Measurements from ENCODE around the gene DEPP1.
A peak's percentile ranks its signal among the peaks of the same experiment; 100 is the strongest.

Gene DEPP1

DNA sequence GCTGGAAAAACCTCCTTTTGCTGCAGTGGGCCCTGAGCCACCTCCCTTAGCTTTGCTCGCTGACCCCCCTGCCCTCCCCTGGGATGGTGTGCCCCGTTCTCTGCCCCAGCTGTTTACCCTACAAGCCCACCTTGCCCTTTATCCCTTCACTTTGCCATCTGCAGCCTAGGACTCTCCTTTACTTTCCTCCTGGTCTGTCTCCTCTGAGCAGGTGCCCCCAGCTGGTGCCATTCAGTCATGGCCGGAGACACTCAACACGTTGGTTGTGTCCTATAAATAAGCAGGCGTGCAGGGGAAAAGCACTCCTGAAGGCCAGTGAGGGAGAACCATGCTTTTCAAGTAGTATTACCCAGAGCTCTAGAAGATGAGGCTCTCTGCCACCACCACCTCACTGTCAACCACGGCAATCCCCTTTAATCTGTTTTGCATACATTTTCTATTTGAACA, 12.9 kb downstream of the DEPP1 start:
- DNase-seq: no peak

DNA sequence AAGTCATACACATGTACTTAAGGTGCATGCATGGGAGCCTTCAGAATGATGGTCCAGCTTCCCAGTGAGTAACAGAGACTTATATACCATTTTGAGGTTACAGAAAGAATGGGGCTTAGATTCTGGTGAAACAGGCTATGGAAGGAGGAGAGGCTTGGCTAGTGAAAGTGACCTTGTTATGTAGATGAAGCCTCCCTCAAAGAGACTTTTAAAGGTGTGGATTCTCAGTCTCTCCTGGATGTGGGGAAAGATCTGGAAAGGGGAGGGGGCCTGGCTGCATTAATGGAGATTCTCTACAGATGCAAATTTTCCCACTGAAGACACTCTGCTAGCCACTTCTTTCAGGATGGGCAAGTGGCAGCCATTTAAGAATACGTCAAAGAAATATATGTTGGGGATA, 13.5 kb downstream of the DEPP1 start:
- DNase-seq: no peak

DNA sequence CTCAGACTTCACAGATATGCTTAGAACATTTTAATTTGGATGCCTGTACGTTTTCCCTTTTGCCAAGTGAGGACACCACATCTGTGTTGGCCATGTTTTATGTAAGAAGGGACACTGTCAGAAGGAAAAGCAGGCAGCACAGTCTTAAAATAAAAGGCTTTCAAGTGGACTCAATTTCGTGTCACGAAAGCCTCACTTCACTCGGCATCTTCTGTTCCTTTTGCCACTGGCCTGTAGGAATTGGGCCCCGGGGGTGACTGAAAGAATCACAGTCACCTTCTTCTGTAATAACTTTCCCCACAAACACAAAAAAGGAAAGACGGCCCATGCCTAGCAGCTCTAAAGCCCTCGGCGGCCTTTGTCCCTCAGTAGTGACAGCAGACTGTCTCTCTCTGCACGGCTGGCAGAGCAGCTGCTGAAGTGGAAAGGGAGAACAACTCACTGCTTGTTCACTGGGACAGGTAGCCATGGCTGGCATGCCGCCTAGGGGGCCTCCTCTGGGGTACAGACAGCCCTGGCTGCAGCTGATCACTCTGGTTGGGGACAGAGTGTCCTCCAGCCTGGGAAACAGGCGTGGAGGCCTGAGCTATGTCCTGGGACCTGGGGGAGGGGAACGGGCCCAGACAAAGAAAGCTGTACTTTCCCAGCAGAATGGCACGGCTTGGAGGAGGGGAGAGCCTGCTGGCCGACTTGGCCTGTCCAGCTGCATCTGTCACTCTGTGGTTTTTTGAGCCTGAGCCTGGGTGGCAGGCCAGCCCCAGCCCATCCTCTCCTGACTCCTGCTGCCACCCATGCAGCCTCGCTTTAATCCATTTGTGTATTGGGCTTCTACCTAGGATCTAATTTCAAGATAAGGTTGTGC, 14.6 kb downstream of the DEPP1 start:
- no peak for DNase-seq

DNA sequence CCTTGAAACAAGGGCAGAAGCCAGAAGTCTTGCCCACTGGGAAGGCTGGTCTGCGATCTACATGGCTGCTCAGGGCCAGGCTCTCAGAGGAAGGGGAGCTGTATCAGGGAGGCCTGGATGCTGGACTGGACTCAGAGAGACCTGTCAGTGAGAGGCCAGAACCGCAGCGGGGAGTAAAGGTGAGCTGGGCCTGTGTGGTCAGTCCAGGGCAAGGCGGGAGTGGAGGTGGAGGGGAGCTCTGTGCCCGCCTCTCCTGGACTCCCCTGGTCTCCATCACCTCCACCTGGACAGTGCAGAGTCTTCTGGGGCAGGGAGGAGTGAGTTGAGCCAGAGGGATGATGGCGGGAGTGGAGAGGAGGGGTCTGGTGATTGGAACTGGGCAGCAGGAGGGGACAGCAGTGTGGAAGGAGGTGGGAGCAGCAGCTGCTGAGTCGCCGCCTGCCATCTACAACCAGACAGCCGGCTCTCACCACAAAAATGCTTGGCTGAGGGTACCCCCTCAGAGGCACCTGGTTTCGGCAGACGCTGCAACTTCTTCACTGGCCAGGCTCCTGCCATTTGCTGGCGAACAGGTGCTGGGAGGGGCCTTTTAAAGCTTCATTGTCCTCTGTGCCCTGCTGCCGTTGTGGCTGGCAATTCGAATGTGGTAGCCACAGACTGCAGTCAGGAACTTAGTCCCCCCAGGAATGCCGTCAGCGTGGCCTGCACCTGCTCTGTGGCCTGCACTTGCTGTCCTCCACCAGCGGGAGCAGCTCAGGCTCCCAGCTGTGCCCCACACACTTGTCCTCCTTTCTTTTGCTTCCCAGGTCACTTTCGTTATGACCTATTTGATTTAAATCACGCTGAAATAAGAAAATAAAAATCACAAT, 15.5 kb downstream of the DEPP1 start:
- peak; percentile 28 for DNase-seq

DNA sequence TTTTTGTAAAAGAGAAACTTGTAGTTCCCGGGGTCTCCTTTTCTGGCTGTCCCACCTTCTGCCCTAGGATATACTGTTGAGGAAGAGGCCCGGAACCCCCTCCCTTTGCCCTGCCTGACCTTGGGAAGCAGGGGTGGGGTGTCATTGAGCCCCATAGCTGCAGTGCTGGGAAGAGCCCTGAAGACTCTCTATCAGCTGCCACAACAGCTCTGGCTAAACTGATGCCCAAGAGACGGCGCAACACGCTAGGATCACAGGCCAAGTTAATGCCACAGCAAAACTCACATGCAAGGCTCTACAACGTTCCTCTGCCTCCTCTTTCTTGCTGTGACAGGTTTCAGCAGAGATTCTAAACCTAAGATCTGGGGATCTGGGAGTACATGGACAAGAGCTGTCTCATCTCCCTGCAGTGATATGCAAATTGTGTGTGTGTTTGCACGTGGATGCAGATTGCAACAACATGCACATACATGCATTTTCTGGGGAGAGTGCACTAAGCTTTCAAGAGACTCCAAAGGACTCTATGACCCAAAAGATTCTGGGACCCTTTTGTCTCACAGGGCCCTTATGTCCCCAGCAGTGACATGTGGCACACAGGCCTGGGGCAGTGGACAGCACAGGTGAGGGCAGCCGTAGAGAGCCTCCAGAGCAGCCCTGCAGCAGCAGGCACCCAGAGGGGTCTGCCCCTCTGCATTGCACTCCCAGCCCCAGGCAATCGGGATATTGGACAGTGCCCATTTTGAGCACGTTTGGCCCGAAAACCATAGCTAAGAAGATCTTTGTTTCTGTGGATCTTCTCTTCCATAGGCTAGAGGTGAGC, 16.5 kb downstream of the DEPP1 start:
- DNase-seq: no peak

DNA sequence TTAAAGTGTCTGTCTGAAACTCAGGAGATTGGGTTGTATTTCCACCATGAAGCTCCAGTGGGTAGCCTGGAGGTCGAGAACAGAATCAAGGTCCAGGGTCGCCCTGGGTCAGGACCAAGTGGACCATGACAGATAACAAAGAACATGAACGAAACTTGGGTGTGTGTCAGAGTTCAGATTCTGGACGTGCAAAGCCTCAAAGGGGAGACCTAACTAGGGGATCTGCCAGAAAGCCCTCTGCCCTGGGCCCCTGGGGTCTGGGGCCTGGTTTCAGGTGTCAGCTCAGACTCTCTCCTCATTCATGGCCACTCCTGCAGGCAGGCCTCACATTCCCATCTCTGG, 17.4 kb downstream of the DEPP1 start:
- DNase-seq: no peak

DNA sequence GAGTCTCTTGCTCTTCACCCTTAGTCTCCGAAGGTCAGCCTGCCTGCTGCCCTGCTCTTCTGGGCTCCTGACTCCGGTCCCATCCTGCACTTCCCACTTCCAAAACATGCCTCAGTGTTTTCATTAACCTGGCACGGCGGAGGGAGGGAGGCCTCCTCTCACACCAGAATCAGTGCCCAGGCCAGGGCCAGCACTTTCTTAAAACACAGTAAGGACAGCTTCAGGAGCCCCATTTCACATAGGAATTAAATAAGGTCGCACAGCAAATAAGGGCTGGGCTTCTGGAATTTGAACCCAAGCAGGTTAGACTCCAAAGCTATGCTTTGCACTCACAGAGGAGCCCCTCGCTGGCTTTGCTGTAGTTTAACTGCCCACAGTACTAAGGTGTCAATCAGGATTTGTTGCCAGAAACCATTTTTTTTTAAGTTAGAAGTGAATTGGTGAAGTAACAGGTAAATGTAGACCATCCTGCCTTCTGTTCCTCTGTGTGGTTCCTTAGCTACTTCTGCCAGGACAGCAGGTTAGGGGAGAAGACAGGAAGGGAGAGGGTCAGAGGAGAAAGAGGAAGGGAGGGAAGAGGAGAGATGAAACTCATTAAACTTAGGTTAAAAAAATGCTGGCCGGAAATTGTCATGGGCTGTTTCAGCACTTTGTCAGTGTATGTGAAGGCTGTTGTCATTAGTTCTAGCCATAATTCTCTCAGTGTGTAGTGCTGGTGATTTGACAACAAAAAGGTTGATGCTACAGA, 18.0 kb downstream of the DEPP1 start:
- DNase-seq: no peak

DNA sequence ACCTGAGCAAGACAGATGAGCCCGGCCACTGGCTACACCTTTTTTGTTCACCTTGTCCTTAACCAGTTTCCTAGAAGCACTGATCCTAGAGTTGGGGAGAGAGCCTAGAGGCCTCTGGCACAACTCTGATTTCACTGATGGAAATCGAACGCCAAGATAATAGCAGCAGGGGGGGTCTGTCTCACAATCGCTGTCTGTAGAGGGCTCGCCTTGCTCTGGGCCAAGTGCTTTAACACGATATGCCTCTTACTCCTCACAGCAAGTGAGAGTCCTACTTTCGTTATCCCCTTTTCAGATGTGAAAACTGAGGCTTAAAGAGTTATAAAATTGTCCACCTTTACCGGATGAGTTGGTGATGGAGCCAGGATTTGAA, 18.5 kb downstream of the DEPP1 start:
- DNase-seq: no peak

DNA sequence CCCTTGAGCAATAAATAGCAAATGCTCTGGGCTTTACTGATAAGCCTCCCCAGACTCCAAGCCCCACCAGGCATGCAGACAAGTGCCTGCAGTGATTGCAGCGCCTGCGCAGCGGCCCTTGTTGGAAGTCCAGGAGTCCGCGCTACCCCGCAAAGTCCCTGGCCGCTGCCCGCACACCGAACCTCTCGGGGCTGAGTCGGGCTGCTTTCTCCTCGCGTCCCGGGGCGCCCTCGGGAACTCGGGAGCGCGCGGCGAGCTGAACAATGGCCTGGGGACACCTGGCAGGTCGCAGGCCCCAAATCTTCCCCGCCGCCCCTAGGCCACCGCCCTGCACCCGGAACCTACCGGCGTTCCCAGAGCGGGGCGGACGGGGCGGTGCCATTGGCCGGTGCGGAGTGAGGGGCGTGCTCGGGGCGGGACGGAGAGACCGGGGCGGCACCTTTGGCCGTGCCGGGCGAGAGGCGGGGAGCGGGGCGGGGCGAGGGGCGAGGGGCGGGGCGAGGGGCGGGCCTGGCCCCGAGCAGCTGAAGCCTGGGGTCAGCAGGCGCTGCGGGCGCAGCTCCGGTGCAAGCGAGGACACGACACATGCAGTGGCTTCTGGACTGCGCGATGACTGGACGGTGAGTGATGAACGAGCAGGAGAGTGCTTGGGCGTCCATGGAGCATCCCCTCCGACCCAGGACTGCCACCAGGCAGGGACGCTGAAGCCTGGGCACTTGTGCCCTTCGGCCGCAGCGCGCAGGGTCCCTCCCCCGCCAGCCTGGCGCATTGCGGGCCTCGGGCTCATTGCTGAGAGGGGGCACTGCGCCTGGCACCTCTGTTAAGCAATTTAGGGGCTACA, 19.1 kb downstream of the DEPP1 start, which contains the start of gene RASSF4:
RASSF4 (plus strand) TSS at position 556 of the 841 bp plus-strand sequence. CDS start 10,401 bp downstream, outside the sequence.
- DNase-seq: peak; percentile 92

DNA sequence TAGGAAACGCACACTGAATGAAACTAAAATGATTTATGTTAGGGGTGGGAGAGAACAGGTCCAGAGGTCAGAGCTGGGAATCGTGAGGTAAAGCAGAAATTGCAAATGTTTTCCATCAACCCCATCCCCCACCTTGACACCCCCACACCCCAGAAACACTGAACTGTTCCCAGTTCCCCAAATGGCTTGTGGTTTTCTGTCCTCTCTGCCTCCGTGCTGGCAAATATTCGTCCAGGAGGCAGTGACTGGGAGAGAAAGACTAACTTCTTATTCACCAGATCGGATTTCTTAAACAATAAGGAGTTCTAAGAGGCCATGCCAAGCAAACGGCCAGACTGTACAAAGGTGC, 19.7 kb downstream of the DEPP1 start:
- DNase-seq: no peak

DNA sequence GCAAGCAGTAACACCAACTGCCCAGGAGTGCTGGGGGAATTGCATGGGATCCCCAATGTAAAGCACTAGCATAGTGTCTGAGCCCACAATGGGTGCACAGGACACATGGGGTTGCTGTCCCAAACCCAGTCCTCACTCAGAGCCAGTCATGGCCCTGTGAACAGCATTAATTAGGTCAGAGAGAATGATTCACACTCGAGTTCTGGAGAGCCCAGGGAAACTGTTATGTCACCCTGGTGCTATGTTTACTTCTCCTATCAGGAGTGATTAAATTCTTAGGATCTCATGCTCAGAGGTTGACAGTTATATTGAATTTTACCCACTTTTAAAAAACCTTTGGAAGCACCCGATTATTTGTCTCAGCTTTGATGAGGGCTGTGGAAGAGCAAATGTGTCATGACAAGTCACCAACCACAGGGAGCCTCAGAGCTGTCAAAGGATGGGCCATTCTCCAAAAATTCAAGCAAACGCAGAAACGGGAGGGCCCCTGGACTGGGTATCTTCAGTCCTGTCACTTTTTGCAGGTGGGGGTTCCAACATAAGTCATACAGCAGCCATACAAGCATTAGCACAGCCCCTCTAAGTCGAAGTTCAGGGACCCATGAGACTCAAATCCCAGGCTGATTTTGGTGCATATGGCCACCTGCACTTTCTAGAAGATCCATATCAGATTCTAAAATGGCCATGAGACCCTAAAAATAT, 20.3 kb downstream of the DEPP1 start:
- peak; percentile 12 for DNase-seq

DNA sequence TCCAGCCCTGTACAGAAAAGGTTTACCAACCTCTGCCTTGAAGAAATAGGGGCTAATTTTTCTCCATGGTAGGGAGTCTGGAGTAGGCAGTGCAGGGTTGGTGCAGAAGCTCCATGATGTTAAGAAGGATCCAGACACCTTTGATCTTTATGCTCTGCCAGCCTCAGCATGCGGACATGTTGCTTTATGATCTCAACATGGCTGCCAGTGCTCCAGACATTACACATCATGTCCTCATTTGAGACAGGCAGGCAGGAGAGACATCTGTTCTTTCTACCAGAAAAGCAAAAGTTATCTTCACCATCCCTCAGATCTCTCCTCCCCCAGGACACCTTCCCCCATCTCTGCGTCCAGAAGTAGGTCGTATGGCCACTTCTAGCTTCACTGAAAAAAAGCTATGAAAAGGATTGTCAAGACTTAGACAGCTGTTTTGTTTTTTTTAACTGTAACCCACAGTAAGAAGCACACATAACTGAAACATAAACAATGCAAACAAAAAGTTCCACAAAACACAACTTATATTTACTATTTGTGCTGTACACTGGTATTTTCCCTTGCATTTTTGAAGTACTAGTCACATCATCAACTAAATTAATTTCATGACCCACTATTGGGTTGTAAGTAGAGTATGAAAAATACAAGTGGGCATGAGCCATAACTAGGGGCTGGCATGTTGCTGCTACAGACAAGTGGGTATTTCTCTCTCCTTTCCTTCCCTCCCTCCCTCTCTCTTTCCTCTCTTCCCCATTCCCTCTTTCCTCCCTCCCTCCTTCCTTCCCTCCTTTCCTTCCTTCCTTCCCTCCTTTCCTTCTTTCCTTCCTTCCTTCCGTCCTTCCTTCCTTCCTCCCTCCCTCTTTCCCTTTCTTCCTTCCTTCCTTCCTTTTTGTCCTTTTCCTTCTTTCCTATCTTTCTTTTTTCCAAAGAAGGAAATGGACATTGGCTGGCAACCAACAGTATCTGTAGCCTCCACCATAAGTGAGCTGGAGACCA, 21.6 kb downstream of the DEPP1 start:
- no peak for DNase-seq

DNA sequence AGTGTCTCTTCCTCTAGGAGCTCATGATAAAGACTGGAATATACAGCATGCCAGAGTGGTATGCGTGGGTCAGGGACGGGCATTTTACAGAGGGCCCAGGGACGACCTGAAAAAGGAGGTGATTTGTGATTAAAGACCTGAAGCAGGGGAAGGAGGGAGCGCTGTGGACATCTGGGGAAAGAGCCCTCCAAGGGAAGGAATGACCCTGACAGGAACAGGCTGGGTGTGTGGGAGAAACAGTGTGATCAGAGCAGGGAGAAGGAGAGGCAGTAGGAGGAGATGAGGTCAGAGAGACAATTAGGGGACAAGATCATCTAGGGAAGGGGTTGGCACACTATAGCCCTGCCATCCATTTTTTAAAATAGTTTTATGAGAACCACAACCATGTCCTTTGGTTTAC, 22.4 kb downstream of the DEPP1 start:
- no peak for DNase-seq

DNA sequence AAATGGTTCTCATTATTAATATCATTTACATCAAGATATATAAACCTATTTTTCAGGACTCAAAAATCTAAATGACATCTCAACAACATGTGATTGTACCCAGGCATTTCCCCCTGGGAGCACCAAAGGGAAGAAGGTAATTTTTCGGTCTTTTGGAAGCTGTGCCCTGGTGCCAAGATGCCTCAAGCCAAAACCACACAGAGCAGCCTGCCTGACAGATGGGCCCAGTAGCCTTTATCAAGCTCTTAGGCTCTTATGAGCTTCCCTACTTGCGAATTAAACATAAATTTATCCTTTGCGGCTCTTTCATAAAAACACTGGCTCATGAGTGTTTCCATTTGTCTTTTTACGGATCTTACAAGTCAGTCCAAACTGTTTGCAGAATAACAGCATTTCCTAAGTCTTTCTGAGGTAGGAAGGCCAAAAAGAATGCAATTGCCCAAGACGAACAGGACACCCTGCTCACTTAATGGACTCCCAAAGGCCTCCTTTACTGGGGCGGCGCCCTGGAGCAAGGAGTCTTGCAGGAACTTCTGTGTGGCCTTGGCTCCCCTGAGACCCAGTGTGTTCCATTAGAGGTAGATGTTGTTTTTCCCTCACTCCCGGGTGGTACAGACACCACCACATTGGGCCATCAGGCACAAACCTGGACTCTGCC, 23.1 kb downstream of the DEPP1 start:
- DNase-seq: no peak

DNA sequence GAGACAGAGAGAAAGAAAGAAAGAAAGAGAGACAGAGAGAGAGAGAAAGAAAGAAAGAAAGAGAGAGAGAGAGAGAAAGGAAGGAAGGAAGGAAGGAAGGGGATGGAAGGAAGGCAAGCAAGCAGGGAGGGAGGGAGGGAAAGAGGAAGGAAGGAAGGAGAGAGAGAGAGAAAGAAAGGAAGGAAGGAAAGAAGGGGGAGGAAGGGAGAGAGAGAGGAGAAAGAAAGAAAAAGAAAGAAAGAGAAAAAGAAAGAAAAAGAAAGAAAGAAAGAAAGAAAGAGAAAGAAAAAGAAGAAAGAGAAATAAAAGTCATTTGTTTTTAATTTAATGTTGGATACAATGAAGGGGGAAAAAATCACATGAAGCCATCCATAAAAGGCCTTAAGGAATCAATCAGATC, 23.6 kb downstream of the DEPP1 start:
- no peak for DNase-seq

DNA sequence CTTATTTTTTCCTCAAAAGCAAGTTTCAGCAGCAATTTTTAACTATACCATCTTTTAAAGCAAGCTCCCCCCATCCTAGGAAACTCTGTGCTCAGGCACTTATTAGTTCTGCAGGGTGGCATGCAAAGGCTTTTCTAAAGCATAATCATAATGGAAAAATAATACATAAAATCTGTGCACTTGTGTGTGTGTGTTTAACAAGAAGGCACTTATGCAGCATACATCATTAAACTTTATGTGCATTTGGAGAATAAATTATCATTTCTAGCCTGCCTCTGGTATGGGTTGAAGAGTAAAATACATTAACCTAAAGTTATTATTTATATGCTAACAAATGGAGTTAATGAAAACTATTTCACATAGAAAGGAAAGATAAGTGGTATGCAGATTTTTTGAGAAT, 24.6 kb downstream of the DEPP1 start:
- no peak for DNase-seq

DNA sequence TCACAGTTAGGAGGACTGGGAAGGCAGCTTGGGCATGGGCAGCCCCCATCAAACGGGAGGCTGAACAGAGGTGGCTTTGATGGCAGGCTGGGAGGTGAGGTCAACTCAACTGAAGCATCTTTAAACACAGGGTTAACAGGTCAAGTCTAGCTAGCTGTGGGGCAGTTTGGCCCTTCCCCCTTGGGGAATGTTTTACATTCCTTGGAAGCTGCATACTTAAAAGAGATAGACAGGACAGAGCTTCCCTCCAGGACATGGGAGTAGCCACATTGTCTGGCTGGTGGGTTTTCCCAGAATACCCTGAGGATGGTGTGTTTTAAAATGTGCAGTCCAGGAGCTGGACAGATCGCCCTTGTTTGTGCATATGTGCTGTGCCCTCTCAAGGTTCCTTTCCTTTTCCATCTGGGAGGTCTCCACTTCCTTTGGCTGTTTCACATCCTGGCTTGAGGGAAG, 25.8 kb downstream of the DEPP1 start:
- DNase-seq: no peak

DNA sequence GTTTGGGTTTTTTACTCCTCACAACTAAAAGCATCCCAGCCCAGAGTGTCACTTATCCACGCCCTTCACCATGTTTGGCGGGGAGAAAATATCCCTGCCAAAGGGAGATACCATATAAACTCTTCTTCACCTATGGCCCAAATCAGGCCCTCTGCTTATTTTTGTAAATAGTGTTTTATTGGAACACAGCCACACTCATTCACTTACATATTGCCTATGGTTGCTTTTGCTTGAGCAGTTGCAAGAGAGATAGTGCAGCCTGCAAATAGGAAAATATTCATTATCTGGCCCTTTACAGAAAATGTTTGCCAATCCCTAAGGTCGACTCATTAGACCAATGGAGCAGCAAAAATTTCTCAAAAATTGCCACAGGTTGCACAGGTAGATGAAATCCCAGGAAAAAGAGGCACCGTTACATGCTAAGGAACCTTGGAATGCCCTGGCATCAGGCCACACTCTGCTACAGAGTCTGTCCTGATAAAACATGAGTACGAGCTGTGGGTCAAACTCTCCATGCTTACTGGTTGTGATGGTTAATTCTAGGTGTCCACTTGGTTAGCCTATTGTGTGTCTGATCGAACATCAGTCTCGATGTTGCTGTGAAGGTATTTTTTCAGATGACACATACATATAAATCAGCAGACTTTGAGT, 26.9 kb downstream of the DEPP1 start:
- DNase-seq: no peak
